Thoracic aorta (tissue), 2 donors: ENCODE data around the gene STX11. TPM values are rescaled to one million over a fixed set of nuclear protein-coding genes. Genes with fewer than 3 reads are reported as not detected.

Experiments
- ATAC-seq: fragments of 150-250 bp; one replicate; pipeline ENCODE4 v1.8.0; 2017; ENCODE audit warnings: low read depth; ENCODE audit not compliant: insufficient number of reproducible peaks, low FRiP score
- DNase-seq: peaks from one replicate; pipeline ENCODE4 v3.0.0-alpha.2; 2020; ENCODE audit warnings: low spot score
- H3K27ac ChIP-seq, 2 donors: fragments of 200-600 bp; sonication (generic); 1 replicate in 1 of 2; 2 replicates in 1 of 2; pipeline ENCODE4 v1.5.1; 2016; ENCODE audit warnings: mild to moderate bottlenecking in 2 of 2, moderate library complexity in 2 of 2
- H3K27me3 ChIP-seq: fragments of 200-600 bp; sonication (generic); replicated peaks from 2 replicates; pipeline ENCODE4 v1.6.0; 2016; ENCODE audit warnings: mild to moderate bottlenecking; ENCODE audit not compliant: insufficient read depth
- H3K36me3 ChIP-seq: fragments of 200-600 bp; sonication (generic); one replicate; pipeline ENCODE4 v1.5.1; 2016
- H3K4me1 ChIP-seq, 2 donors: fragments of 200-600 bp; sonication (generic); 1 replicate in 1 of 2; 2 replicates in 1 of 2; pipeline versions ENCODE4 v1.5.1 to v1.6.0; 2016; ENCODE audit warnings: low read depth in 2 of 2, mild to moderate bottlenecking in 1 of 2; ENCODE audit not compliant: control insufficient read depth in 1 of 2
- H3K4me3 ChIP-seq: fragments of 200-600 bp; sonication (generic); 2 replicates; pipeline ENCODE4 v1.5.1; 2016; ENCODE audit warnings: mild to moderate bottlenecking
- H3K9me3 ChIP-seq: fragments of 200-600 bp; sonication (generic); 2 replicates; pipeline ENCODE4 v1.5.1; 2016
- total RNA-seq, 2 donors: library from RNA; depleted of rRNA; stranded (reverse); fragments of >200 nt; gene quantifications; one replicate each; pipeline versions ENCODE4 v1.1.0 to v1.2.3, GENCODE V29; 2016
- TF ChIP-seq, protein P1 (sequence below): fragments of 200-600 bp; sonication (generic); IDR thresholded peaks from one replicate; pipeline ENCODE4 v1.5.1; 2019; ENCODE audit warnings: antibody characterized with exemption

Gene STX11
- total RNA-seq, 2 donors from 2014 or later = 12.1 to 17.2 TPM

GRCh38 chr6:144214622-144215401 lies 64.5 kb downstream of the STX11 start:
- Histone ChIP-seq H3K4me1 (peaks cover 9 to 12% of the 10 kb centered on the region in 2 donors), H3K27ac (peak overlapping the region; percentile 85 to 87), H3K4me3 (peak overlapping the region; percentile 85), H3K9me3 (no peaks in the 10 kb centered on the region), H3K36me3 (no peaks in the 10 kb centered on the region), H3K27me3 (no peaks in the 10 kb centered on the region)
- TF ChIP-seq, protein P1, sequence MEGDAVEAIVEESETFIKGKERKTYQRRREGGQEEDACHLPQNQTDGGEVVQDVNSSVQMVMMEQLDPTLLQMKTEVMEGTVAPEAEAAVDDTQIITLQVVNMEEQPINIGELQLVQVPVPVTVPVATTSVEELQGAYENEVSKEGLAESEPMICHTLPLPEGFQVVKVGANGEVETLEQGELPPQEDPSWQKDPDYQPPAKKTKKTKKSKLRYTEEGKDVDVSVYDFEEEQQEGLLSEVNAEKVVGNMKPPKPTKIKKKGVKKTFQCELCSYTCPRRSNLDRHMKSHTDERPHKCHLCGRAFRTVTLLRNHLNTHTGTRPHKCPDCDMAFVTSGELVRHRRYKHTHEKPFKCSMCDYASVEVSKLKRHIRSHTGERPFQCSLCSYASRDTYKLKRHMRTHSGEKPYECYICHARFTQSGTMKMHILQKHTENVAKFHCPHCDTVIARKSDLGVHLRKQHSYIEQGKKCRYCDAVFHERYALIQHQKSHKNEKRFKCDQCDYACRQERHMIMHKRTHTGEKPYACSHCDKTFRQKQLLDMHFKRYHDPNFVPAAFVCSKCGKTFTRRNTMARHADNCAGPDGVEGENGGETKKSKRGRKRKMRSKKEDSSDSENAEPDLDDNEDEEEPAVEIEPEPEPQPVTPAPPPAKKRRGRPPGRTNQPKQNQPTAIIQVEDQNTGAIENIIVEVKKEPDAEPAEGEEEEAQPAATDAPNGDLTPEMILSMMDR = no peak
- ATAC-seq (no peak), DNase-seq (no peak)

GRCh38 chr6:144215402-144215931 lies 65.2 kb downstream of the STX11 start:
- H3K36me3 ChIP-seq = no peaks in the 10 kb centered on the region
- no peaks in the 10 kb centered on the region for H3K27me3 ChIP-seq
- DNase-seq (no peak), ATAC-seq (no peak)
- no peaks in the 10 kb centered on the region for H3K9me3 ChIP-seq
- H3K4me1 ChIP-seq = peaks cover 9 to 12% of the 10 kb centered on the region in 2 donors
- TF ChIP-seq, protein P1 = no peak
- peak overlapping the region; percentile 85 for H3K4me3 ChIP-seq
- H3K27ac ChIP-seq = peak overlapping the region; percentile 85 to 87

DNA sequence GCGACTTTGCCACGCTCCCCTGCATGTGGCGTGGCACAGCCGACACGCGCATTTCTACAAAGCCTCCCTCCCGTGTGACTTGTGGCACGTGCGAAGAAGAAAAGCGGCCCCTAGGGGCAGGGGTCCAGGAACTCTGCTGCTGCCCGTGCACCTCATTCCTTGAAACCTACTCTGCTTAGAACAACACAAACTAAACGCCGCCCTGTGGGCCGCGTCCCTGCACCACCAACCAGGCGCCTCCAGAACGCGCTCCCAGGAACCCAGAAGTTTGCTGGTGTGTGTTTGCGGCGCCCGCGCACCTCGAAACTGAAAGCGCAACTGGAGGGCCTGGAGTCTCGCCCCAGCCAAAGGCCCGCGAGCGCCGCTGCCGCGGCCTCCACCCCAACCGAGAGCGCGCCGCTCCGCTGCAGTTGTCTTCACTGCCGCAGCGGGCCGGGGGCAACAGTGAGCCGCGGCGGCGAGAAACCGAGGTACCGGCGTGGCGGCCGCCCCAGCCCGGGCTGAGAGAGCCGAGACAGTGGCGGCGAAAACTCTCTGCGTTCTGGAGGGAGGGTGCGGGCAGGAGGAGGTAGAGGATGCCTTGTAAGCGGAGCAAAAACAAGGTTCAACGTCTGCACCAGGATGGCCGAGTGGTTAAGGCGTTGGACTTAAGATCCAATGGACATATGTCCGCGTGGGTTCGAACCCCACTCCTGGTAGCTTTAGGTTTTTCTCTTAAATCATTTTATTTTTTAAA lies 65.8 kb downstream of the STX11 start:
- TF ChIP-seq, protein P1 = peak; percentile 75
- DNase-seq = peak; percentile 77

DNA sequence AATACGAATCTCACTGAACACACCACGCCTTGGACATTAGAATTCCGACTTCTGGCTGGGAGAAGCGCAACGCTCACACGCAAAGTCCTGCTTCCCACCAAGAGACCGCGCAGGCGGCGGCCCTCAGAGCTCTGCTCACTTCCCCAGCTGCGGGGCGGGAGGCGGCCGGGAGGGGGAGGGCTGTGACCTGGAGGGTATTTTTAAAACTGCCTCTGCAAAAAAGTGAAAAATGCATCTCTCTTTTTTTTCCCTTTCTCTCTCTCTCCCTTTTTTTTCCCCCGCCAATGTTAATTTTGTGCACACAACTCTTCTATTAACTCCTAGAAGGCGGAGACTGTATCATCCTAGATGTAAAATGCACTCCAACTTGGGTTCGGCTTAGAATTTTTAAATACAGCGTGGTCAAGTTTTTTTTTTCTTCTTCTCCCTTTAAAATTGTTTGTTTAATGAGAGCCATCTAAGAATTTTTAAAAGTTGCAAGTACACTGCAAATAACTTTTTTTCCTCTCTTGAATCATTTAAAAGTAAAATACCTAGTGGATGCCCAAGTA lies 66.4 kb downstream of the STX11 start:
- ATAC-seq (peak; percentile 45), DNase-seq (no peak)
- H3K27ac ChIP-seq = peak overlapping the region; percentile 85 to 87
- TF ChIP-seq, protein P1 = no peak
- no peaks in the 10 kb centered on the region for H3K27me3 ChIP-seq
- H3K4me1 ChIP-seq = peaks cover 9 to 12% of the 10 kb centered on the region in 2 donors
- no peaks in the 10 kb centered on the region for H3K9me3 ChIP-seq
- no peaks in the 10 kb centered on the region for H3K36me3 ChIP-seq
- peak overlapping the region; percentile 85 for H3K4me3 ChIP-seq

More for the DNA sequence above, 65.8 kb downstream of the STX11 start:
- peak overlapping the region; percentile 85 for H3K4me3 ChIP-seq
- H3K27ac ChIP-seq = peak overlapping the region; percentile 85 to 87
- ATAC-seq = peak; percentile 96
- no peaks in the 10 kb centered on the region for H3K36me3 ChIP-seq
- peaks cover 9 to 12% of the 10 kb centered on the region in 2 donors for H3K4me1 ChIP-seq
- no peaks in the 10 kb centered on the region for H3K27me3 ChIP-seq
- H3K9me3 ChIP-seq = no peaks in the 10 kb centered on the region

DNA sequence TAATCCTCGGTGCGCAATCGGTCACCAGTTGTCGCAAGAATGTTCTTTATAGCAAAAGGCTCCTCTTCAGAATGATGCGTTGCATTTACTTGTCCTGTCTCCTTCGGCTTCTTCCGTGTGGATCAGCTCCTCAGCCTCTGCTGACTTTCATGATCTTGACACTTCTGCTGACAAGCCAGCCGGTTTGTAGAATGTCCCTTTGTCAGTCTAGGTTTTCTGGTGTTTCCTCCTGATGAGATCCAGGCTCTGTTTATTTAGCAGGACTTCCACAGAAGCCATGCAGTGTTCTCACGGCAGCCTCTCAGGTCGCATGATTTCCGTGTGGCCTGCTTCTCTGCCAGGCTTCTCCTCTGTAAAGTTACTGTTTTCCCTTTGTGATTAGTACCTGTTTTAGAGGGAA lies 66.9 kb downstream of the STX11 start:
- no peak for DNase-seq
- peaks cover 9 to 12% of the 10 kb centered on the region in 2 donors for H3K4me1 ChIP-seq
- ATAC-seq = no peak
- TF ChIP-seq, protein P1 = no peak
- H3K4me3 ChIP-seq = peak overlapping the region; percentile 85
- peak overlapping the region; percentile 85 to 87 for H3K27ac ChIP-seq
- H3K27me3 ChIP-seq = no peaks in the 10 kb centered on the region
- no peaks in the 10 kb centered on the region for H3K36me3 ChIP-seq
- H3K9me3 ChIP-seq = no peaks in the 10 kb centered on the region
